Dedifferentiated amniotic fluid mesenchymal stem cell (primary cell): ENCODE data around the gene LRRC28.

Source experiments
- DNase-seq: peaks from one replicate; pipeline ENCODE4 v3.0.0-alpha.2; 2016; ENCODE audit errors: extremely low spot score

Gene LRRC28

GRCh38 chr15:99343208-99343607 is 91.9 kb downstream of the LRRC28 start:
- DNase-seq: no peak

- DNase-seq: no peak
Measured at GRCh38 chr15:99343881-99344551, 92.7 kb downstream of the LRRC28 start.

- DNase-seq: no peak
Measured at GRCh38 chr15:99344639-99345038, 93.4 kb downstream of the LRRC28 start.

GRCh38 chr15:99345242-99345641 is 94.0 kb downstream of the LRRC28 start:
- DNase-seq: no peak

GRCh38 chr15:99345832-99346462 is 94.7 kb downstream of the LRRC28 start:
- DNase-seq: no peak

- no peak for DNase-seq
Measured at GRCh38 chr15:99347574-99347973, 96.3 kb downstream of the LRRC28 start.

- no peak for DNase-seq
Measured at GRCh38 chr15:99348412-99348811, 97.1 kb downstream of the LRRC28 start.

- DNase-seq: no peak
Measured at GRCh38 chr15:99350408-99350807, 99.1 kb downstream of the LRRC28 start.

- DNase-seq: no peak
Measured at GRCh38 chr15:99359769-99360168, 108.5 kb downstream of the LRRC28 start.

GRCh38 chr15:99361545-99362185 is 110.4 kb downstream of the LRRC28 start:
- DNase-seq: no peak

GRCh38 chr15:99365242-99365641 is 114.0 kb downstream of the LRRC28 start:
- DNase-seq: no peak

GRCh38 chr15:99366013-99366412 is 114.7 kb downstream of the LRRC28 start:
- DNase-seq: no peak

GRCh38 chr15:99368743-99369142 is 117.5 kb downstream of the LRRC28 start:
- no peak for DNase-seq

- no peak for DNase-seq
Measured at GRCh38 chr15:99369196-99369595, 117.9 kb downstream of the LRRC28 start.

GRCh38 chr15:99371180-99372103 is 120.2 kb downstream of the LRRC28 start:
- no peak for DNase-seq

- no peak for DNase-seq
Measured at GRCh38 chr15:99385005-99385669, 133.9 kb downstream of the LRRC28 start.

- no peak for DNase-seq
Measured at GRCh38 chr15:99385865-99386264, 134.6 kb downstream of the LRRC28 start.

GRCh38 chr15:99386391-99386790 is 135.1 kb downstream of the LRRC28 start:
- no peak for DNase-seq

GRCh38 chr15:99387421-99388168 is 136.3 kb downstream of the LRRC28 start:
- DNase-seq: no peak

GRCh38 chr15:99390667-99391066 is 139.4 kb downstream of the LRRC28 start:
- DNase-seq: no peak

- no peak for DNase-seq
Measured at GRCh38 chr15:99393641-99394040, 142.4 kb downstream of the LRRC28 start.
